Mucosa of descending colon (tissue), 3 donors: ENCODE measurements around the gene EPHA6. TPM values are rescaled to one million over a fixed set of nuclear protein-coding genes. Genes with fewer than 3 reads are reported as not detected.
"Not testable (repeated sequence)": the region's sequence is repeated elsewhere in the genome, so short reads cannot be mapped to it uniquely, and the experiment has no call there.

Experiments used
- ATAC-seq: fragments of 200-7000 bp; cut with Tn5 transposase; one replicate; pipeline ENCODE4 v1.9.1; 2020; ENCODE audit warnings: mild to moderate bottlenecking, moderate library complexity
- DNase-seq, 3 donors: peaks; one replicate each; pipeline ENCODE4 v3.0.0-alpha.2; 2020
- H3K36me3 ChIP-seq: fragments of 200-600 bp; one replicate; pipeline ENCODE4 v1.8.0; 2021; ENCODE audit warnings: low read depth, mild to moderate bottlenecking
- H3K4me1 ChIP-seq: fragments of 200-600 bp; one replicate; pipeline ENCODE4 v1.8.0; 2021; ENCODE audit warnings: low read depth, mild to moderate bottlenecking
- H3K4me3 ChIP-seq: fragments of 200-600 bp; one replicate; pipeline ENCODE4 v1.8.0; 2021; ENCODE audit warnings: mild to moderate bottlenecking
- H3K9me3 ChIP-seq: fragments of 200-600 bp; one replicate; pipeline ENCODE4 v1.8.0; 2021; ENCODE audit warnings: mild to moderate bottlenecking
- intact Hi-C, 2 donors: fragments of 100-400 bp; cut with DNase I in 1 of 2; cut with micrococcal nuclease in 1 of 2; formaldehyde crosslinking; loops; one replicate each; pipeline versions ENCODE4 v1.11.0 to v1.11.1; 2022; cut with DNase I, micrococcal nuclease
- total RNA-seq, 3 donors: library from RNA; stranded (reverse); fragmentation: NEBNext Ultra II Directional in 2 of 3; extraction: Animal tissue kit (Norgen Biotek cat#: 25700) in 2 of 3; gene quantifications; one replicate each; pipeline versions ENCODE4 v1.2.1 to v1.2.4, GENCODE V29; 2021 to 2023
- TF ChIP-seq, protein P1 (sequence below): fragments of 200-600 bp; IDR thresholded peaks from one replicate; pipeline ENCODE4 v1.8.0; 2022; ENCODE audit warnings: antibody characterized with exemption, mild to moderate bottlenecking
- donor health status: DM: no; HTN: no; CAD: no; lungs with moderate emphysema.
- donor health status: DM: no; HTN: no; CAD: no.
- donor health status: DM: no; HTN: yes; CAD: no.

Gene EPHA6
- total RNA-seq, 3 donors from 2014 or later = 0.55 to 24.8 (median 1.5) TPM

DNA sequence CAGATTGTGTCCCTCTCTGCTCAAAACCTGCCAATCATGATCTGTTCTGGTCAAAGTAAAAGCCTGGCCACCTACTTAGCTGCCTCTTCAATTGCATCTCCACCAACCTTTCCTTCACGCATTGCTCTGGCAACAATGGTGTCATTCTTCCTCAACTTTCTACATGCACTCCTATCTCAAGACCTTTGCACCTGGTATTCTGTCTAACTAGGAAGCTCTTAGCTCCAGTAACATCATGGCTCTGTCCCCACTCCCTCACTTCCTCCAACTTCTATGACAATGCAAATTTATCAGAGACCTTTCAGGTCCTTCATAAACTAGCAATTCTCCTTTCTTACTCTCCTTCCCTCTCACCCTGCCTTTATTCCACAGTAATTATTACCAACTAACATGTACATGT, 682.7 kb downstream of the EPHA6 start:
- H3K4me1 ChIP-seq = peaks cover 3% of the 10 kb centered on the region
- intact Hi-C loops = no loop called here
- H3K4me3 ChIP-seq = no peak overlapping the region
- H3K9me3 ChIP-seq = no peaks in the 10 kb centered on the region
- ATAC-seq (peak; percentile 60), DNase-seq (no peak)
- no peaks in the 10 kb centered on the region for H3K36me3 ChIP-seq
- TF ChIP-seq, protein P1, sequence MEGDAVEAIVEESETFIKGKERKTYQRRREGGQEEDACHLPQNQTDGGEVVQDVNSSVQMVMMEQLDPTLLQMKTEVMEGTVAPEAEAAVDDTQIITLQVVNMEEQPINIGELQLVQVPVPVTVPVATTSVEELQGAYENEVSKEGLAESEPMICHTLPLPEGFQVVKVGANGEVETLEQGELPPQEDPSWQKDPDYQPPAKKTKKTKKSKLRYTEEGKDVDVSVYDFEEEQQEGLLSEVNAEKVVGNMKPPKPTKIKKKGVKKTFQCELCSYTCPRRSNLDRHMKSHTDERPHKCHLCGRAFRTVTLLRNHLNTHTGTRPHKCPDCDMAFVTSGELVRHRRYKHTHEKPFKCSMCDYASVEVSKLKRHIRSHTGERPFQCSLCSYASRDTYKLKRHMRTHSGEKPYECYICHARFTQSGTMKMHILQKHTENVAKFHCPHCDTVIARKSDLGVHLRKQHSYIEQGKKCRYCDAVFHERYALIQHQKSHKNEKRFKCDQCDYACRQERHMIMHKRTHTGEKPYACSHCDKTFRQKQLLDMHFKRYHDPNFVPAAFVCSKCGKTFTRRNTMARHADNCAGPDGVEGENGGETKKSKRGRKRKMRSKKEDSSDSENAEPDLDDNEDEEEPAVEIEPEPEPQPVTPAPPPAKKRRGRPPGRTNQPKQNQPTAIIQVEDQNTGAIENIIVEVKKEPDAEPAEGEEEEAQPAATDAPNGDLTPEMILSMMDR = no peak

DNA sequence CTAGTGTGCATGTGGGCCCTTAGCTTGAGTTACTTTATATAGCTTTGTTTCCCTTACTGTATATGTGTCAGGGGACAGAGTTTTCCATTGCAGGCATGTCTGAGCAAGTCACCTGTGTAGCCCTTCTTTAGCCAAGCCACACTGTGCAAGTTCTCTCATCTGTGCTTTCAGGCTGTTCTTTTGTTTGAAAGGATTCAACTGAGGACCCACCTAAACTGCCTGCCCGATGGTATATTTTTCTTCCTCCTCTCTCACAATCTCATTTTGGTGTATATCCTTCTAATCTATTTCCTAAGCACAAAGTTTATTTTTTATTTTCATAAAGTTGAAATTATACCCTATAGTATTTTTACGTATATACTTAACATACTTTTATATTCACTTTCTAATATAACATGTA, 690.1 kb downstream of the EPHA6 start:
- Histone ChIP-seq H3K9me3 (peaks cover 22% of the 10 kb centered on the region), H3K4me1 (no peaks in the 10 kb centered on the region), H3K36me3 (no peaks in the 10 kb centered on the region), H3K4me3 (no peak overlapping the region)
- ATAC-seq = no peak
- intact Hi-C loops = no loop called here
- DNase-seq = no peak
- TF ChIP-seq, protein P1 = no peak

DNA sequence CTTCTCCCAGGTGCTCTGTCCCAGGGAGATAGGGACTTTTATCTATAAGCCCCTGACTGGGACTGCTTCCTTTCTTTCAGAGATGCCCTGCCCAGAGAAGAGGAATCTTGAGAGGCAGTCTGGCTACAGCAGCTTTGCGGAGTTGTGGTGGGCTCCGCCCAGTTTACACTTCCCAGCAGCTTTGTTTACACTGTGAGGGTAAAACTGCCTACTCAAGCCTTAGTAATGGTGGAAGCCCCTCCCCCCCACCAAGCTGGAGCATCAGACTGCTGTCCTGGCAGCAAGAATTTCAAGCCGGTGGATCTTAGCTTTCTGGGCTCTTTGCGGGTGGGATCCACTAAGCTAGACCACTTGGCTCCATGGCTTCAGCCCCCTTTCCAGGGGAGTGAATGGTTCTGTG, 696.4 kb downstream of the EPHA6 start:
- DNase-seq (peak in 2 of 3 donors; percentile 37 to 41), ATAC-seq (peak; percentile 39)
- TF ChIP-seq, protein P1 = no peak
- Histone ChIP-seq H3K4me1 (peaks cover 9% of the 10 kb centered on the region), H3K9me3 (peaks cover 3% of the 10 kb centered on the region), H3K36me3 (no peaks in the 10 kb centered on the region), H3K4me3 (no peak overlapping the region)
- intact Hi-C loops = no loop called here

DNA sequence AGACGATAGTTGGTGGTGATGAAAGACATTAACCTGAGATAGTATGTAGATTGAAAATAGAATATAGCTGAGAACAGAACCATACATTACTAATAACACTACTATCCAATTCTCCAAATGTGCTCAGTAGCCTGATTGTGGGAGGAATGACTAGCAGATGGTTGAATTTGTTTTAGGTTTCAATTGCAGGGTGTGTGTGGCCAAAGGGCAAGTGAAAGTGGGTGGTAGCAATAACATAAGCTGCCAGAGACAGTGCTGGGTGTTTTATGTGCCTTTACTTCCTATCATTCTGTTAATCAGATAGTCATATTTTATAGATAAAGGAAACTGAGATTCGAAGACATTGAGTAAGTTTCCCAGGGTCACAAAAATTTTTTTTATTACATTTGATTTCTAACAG, 700.7 kb downstream of the EPHA6 start:
- ATAC-seq = peak; percentile 98
- H3K36me3 ChIP-seq = no peaks in the 10 kb centered on the region
- H3K4me3 ChIP-seq = no peak overlapping the region
- peak in 1 of 3 donors; percentile 65 for DNase-seq
- TF ChIP-seq, protein P1 = no peak
- intact Hi-C loops = no loop called here
- peaks cover 9% of the 10 kb centered on the region for H3K4me1 ChIP-seq
- H3K9me3 ChIP-seq = no peaks in the 10 kb centered on the region

DNA sequence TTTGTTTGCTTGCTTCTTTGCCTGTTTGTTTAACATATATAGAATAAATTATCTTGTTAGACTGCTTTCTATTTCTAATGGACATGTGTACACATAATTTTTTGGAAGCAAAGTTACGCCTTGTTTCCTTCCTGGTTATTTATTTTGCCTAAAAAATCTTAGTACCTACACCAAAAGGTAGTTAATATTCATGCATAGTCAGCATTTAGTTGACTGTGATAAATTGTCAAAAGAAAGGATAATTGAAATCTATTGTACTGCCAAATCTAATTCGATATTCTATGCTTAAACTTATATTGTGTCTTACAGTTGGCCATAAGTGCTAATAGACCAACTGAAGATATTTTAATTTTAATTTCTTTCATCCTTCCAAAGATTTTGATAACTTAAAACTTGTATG, 716.3 kb downstream of the EPHA6 start:
- DNase-seq = no peak
- no peak for ATAC-seq
- intact Hi-C loops = no loop called here

DNA sequence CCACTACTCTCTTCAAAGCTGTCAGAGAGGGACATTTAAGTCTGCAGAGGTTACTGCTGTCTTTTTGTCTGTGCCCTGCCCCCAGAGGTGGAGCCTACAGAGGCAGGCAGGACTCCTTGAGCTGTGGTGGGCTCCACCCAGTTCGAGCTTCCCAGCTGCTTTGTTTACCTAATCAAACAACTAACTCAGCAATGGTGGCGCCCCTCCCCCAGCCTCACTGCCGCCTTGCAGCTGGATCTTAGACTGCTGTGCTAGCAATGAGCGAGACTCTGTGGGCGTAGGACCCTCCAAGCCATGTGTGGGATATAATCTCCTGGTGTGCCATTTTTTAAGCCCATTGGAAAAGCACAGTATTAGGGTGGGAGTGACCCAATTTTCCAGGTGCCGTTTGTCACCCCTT, 733.2 kb downstream of the EPHA6 start:
- intact Hi-C loops, H3K4me3 ChIP-seq, H3K4me1 ChIP-seq, H3K36me3 ChIP-seq, DNase-seq, ATAC-seq, H3K9me3 ChIP-seq: not testable (repeated sequence)

More for the DNA sequence above, 716.3 kb downstream of the EPHA6 start:
- Histone ChIP-seq H3K4me1 (no peaks in the 10 kb centered on the region), H3K4me3 (no peak overlapping the region), H3K36me3 (no peaks in the 10 kb centered on the region), H3K9me3 (no peaks in the 10 kb centered on the region)
- TF ChIP-seq, protein P1 = no peak
